DMS79 (cell line): ENCODE measurements around the gene MYO19.
"Not testable (repeated sequence)": the region's sequence is repeated elsewhere in the genome, so short reads cannot be mapped to it uniquely, and the experiment has no call there.

Experiments
- DNase-seq: peaks from one replicate; lab custom pipeline; 2025; lab: John Stamatoyannopoulos, UW

MYO19 gene

DNA sequence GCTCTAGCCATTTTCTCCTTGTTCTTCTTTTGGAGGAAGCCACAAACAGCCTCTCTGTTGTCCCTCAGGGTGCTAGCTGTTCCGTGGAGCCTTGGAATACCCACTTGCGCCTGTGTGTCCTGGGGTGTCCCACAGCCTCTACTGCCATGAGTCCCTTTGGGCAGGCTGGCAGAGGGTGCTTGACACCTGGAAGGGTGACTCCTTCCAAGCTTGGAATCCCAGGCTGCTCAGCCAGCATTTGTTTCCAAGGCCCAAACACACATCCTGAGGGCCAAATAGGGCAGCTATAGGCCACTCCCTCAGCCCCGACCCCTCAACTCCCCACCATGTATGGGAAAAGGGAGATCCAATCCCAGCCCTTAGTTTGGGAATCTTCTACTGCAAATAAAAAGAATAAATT is 33.3 kb downstream of the MYO19 start:
- DNase-seq = no peak

GRCh38 chr17:36500745-36501225 is 33.9 kb downstream of the MYO19 start:
- no peak for DNase-seq

DNA sequence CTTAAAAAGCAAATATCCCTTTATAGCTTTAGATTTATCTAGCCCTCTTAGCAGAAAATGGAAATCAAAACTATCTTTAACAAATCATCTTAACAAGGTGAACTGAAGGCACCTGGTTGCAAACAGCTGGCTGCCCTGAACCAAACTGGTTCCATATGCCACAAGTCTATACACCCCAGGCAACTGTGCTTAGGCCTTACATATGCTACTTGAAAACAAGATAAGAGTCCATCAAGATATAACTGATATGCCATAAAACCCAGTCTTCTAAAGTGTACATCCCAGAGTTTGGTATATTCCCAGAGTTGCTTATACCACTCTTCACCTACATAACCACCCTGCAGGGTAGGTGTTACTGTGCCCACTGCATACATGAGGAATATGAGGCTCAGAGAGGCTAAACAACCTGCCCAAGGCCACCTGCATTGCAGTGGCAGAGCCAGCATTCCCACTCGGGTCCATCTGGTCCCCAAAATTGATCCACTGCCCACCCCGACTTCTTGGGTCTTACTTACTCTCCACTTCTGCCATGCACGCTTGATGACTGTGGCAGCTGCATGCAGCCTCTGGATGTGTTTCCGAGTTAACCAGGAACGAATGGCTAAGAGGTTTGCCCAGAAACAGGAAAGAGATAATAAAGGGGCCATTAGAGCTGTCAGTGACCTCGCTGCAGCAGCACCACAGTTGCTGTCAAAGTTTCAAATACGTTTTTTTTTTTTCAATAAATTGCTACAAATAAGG is 35.9 kb downstream of the MYO19 start:
- no peak for DNase-seq

GRCh38 chr17:36498155-36498554 is 36.5 kb downstream of the MYO19 start:
- DNase-seq = no peak

DNA sequence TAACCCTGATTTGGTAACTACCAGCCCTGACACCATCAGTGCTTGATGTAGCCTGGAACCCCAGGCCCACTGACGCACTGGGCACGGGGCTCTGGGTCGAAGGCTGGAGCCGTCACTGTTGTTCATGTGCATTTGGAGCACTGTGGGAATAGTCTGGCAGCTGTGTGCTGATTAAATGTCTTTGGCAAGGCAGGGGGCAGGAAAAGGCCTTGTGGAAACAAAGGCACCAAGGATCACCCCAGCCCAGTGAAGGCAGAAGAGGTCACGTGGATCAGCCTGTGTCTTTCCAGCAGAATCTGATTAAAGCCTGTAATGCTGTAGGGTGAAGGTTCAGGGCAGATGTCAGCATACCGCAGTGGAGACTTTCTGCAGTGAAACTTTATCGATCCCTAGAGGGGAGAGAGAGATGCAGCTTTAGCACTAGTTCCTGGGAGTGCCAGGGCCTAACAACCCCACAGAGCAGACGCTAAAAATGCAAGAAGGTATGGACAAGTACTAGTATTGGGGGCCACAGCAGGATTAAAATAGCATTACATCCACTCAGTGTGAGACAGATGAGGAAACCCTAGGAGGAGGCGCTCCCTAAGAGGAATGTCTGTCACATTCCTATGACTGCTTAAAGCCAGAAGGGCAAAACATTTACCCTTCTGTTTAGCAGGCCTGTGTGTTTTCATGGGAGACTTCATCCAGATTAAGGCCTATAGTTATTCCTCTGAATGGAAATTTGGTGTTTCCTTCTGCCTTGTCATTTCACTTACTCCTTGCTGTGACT is 38.5 kb downstream of the MYO19 start:
- DNase-seq = no peak

- no peak for DNase-seq
Measured at GRCh38 chr17:36495076-36495578, 39.5 kb downstream of the MYO19 start.

DNA sequence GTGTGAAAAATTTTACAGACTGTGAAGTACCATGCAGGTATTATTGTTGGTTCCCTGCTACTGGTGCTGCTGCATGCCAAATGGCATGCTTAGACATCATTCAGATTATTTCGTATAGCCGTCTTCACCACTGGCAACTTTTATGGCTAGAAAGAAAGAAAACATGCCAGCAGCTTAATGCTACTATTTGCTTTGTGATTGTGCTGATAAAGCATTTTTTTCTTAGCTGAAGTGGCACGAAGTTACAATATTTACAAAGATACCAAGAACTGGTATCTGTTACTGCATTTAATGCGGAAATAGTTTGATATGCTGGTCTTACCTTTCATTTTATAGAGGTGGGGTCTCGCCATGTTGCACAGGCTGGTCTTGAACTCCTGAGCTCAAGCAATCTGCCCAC is 40.0 kb downstream of the MYO19 start:
- DNase-seq = no peak

GRCh38 chr17:36493956-36494355 is 40.7 kb downstream of the MYO19 start:
- DNase-seq = no peak

DNA sequence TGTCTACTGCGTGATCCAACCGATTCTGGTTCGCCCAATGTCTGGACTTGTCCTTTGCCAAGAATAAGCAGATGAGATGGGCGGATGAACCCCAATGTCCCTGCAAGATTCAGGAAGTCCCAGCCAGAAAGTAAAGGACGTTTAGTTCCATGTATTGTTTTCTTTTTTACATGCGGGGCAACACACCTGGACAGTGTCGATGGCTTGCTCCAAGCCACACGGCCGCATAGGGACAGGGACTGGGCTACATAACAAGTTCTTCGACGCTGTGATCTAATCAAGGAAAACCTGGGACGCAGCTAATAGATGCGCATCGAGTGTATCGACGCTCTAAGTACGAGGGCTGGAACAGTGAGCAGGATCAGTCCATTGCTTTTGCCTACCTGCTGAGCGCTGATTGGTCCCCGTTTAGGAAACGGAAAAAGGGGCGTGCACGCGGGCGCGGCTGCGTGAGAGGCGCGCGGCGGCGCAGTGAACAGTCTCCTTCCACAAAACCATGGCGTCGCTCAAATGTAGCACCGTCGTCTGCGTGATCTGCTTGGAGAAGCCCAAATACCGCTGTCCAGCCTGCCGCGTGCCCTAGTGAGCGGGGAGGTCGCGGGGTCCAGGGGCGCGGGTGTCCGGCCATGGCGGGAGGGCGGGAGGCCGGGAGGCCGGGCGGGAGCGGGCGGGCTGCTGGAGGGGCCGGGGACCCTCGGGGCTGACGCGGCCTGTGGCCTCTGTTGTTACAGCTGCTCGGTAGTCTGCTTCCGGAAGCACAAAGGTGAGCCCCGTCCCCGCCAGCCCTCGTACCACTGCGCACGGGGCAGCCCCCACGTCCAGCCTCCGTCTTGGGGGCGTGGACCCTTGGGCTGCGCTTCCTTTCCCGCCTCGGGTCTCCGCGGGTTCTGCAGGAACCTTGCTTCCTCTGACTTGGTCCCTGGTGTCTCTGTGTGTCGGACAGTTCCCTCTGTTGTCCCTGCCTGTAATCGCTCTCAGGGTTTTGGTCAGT is 48.2 kb downstream of the MYO19 start, which contains the start of gene ZNHIT3:
TSS of gene ZNHIT3 (plus strand) at position 478 of the 991 bp plus-strand sequence. CDS start at position 497, 19 bp downstream.
- peak; percentile 95 for DNase-seq

- DNase-seq = no peak
Measured at GRCh38 chr17:36485805-36486203, 48.9 kb downstream of the MYO19 start.

DNA sequence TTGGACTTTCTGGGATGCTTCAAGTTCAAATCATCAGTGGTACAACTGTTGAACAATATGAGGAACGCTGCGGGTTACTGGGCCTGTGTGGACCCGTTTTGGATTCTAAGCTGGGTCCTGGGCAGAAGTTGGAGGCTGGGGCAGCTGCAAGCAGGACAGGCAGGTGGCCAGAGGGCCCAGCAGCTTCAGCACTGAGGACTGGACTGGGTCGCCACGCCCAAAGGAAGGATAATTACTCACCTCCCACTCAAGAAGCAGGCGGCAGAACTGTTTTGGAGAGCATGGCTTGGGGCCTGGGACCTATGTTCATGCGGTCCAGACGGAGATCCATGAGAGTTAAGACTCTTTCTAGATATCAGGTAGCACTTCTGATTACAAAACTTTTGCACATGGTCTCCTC is 49.6 kb downstream of the MYO19 start:
- DNase-seq = no peak

GRCh38 chr17:36484021-36484420 is 50.6 kb downstream of the MYO19 start:
- not testable (repeated sequence) for DNase-seq

DNA sequence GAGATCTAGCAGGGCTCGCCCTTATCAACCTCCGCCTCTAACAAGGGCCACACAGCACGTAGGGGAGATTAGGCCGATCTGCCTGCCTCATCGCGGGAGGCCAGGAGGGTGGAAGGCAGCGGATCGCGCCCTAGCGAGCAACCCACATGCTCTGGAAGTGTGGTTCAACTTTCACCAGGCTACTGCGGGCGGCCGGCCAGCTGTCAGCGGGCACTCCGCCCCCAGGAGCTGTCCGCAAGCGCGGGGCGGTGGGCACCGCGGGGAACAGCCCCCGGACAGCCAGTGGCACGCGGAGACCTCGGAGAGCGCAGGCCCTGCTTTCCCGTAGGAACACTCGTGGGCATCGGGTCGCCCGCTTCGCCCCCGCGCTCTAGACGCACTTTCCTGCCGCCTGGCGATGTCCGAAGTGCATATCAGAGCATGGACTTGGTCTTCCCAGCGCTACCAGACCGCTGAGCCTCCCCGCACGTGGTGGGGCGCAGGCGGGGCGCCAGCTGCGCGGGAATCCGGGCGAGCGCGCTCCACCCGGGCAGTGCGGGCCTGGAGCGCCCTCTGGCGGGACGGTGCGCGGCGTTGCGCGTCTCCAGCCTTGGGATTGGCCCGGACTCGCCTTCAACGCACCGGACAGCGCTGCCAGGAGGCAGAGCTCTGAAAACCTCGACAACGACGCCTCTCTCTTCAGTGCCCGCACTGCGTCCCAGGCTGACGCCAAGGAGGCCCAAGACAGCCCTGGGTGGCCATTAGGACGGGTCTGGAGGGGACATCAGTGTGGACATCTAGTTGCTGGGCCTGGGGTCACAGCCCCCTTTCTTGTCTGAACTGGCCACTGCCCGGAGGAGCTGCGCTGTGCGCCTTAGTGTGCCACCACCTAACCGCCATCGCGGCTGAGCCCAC is 51.8 kb downstream of the MYO19 start:
- DNase-seq = peak; percentile 57

DNA sequence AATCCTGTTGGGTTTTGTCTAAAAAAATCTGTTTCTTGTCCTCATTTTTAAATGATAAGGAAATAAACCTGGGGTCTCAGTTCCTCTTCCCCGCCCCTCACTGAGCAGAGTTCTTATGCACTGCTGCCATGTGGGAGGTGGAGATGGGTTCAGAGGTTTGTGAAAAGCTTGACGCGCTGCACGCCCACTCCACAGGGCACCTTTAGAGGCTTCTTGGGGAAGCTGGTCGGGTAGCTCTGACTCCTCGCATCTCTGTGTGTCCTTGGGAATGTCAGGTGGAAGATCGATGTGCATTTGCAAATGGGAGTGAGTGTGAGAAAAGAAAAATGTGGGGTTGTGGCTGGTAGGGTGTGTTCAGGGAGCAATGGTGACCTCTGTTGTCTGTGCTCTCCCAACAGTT is 52.8 kb downstream of the MYO19 start:
- DNase-seq = no peak

DNA sequence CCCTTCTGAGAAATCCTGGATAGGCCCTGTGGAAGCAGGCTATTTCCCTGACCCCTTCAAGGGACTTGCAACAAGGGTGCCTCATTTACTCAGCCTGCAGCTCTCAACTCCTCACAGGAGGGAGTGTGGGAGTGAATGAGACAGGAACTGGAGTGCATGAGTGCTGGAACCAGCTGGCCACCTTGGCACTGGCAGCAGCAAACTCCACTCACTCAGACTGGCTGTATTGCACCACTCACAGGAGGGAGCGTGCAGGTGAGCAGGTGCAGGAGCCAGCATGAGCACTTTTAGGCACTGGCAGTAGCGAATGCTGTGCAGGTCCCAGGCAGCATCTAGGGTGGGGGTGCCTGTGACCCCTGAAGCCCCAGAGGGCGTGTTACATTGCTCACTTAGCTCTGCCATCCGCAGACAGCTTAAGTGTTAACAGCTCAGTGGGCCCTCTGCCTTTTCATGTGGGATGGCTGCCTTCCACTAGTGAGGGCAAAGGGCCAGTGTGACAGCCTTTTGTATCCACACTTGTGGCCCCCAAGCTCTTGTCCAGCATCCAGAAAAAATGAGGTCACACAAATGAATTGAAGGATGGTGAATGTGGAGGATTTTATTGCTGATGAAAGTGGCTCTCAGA is 59.2 kb downstream of the MYO19 start:
- DNase-seq = peak; percentile 85

DNA sequence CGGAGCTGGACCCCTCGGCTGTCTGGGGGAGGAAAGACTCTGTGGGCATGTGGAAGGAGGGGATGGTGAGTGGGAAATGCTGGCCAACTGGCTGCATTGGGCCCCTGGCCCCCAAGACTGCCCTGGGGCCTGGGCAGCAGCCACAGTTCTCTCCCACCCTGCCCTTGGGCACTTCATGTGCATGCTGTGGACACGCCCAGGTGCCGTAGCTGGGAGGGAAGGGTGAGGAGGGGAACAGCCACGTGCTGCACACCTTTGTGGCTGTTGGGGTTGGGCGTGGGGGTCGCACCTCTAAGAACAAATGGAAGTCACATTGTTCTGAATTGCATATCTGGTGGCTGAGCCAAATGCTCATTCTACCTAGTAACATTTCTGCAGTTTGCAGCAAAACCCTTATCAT is 60.1 kb downstream of the MYO19 start:
- DNase-seq = no peak

DNA sequence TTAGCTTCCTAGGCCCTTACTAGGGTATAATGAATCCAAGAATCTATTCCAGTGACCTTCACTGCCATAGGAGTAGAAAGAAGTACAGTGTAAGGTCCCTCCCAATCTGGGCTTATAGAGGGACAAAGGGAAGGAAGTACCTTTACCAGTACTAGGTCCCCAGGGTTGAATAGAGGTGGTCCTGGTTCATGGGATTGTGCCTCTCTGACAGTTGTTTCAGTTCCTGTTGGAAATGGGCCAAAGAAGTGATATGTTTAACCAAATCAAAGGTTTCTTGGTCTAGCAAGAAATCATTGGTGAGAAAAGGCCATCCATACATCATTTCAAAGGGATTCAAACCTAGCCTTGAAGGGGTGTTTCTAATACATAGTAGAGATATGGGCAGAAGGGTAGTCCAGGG is 64.2 kb downstream of the MYO19 start:
- peak; percentile 35 for DNase-seq

- DNase-seq = no peak
Measured at GRCh38 chr17:36469733-36470132, 64.9 kb downstream of the MYO19 start.

DNA sequence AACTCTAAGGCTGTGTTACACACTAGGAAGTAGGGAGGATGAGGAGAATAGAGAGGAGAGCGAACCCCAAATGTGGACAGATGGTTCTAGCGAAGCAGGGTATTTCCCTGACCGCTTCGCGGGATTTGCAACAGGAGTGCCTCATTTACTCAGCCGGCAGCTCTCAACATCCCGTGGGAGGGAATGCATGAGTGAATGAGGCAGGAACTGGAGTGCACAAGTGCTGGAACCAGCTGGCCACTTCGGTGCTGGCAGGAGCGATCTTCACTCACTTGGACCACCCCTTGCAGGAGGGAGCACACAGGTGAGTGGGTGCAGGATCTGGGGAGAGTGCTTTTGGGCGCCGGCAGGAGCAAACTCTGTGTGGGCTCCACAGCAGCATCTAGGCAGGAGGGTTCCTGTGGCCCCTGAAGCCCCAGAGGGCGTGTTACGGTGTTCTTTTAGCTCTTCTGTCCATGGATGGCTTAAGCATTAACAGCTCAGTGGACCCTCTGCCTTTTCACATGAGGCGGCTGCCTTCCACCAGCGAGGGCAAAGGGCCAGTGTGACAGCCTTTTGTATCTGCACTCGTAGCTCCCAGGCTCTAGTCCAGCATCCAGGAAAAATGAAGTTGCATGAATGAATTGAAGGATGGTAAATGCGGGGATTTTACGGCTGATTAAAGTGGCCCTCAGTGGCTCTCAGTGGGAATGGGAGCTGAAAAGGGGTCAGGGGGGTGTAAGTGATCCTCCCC is 65.6 kb downstream of the MYO19 start:
- DNase-seq = peak; percentile 92

GRCh38 chr17:36464765-36465088 is 69.9 kb downstream of the MYO19 start:
- DNase-seq = no peak
